NCI-H2107 treated with DMSO at 0.1 percent for 48 hours (cell line): Measurements from ENCODE around the gene KCNJ5.

Experiments
- DNase-seq: peaks from one replicate; lab custom pipeline; 2025; ENCODE audit not compliant: unreplicated experiment; lab: John Stamatoyannopoulos, UW

The KCNJ5 gene

DNA sequence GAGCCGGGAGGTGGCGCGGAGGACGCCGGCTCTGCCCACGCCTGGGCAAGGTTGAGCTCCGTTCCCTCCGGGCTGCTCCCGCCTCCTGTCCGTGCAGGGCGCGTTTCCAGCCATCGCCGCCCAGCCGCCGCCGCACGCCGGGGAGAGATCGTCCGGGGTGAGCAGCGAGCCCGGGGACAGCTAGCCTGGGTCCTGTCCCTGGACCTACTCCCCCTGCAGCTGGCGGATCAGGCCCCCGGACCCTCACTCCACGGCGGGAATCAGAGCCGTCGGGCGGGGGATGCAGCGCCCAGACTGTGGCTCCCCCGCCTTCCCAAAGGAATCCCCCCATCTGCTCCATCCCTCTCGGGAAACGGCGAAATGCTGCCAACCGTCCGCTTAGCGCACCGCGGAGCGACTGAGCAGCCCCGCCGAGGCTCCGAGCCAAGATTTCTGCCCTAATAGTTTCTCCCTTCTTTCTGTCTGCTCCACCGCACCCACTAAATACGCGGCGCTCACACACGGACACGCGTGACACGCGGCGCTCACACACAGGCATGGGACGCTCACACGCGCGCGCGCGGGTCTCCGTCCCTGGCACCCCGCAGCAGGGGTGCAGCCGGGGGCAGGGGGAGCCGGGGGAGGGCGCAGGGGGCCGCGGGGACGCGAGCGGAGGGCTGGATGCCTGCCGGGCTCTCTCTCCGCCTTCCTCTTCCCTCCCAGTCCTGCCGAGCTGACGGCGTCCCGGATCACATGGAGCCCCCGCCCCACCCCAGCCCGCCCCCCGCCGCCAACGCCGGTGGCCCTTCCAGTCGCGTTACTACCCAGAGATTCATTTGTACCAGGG lies at the start of gene KCNJ5:
Gene KCNJ5, plus strand, starts transcription at position 814 of the 826 bp plus-strand sequence. CDS start 19,918 bp downstream, outside the sequence.
- no peak for DNase-seq

DNA sequence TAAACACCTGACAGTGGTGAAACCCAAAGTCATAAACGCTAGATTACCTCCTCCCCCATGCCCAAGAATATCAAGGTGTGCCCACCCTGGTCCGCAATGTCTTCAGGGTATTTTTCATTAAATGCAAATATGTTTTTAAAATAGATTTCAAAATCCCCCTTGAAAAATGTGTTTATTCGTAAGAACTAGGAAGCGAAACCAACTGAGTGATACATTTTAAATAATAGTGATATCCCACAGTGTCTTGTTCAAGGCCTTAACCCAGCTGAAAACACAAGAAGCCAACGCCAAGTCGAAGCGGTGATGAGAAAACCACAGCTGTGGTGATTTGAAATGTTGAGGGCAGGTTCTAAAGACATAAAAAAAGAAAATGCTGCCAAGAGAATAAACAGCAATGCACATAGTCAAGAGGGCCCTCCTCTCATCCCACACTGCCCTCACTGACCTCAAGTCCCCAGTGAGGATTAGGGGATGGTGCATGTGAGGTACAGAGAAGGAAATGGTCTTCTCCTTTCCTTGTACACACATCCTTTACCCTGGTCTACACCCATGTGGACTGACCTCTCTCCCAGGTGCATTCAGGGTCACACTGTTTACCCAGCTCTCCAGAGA lies 49.6 kb upstream of the KCNJ5 start:
- no peak for DNase-seq

DNA sequence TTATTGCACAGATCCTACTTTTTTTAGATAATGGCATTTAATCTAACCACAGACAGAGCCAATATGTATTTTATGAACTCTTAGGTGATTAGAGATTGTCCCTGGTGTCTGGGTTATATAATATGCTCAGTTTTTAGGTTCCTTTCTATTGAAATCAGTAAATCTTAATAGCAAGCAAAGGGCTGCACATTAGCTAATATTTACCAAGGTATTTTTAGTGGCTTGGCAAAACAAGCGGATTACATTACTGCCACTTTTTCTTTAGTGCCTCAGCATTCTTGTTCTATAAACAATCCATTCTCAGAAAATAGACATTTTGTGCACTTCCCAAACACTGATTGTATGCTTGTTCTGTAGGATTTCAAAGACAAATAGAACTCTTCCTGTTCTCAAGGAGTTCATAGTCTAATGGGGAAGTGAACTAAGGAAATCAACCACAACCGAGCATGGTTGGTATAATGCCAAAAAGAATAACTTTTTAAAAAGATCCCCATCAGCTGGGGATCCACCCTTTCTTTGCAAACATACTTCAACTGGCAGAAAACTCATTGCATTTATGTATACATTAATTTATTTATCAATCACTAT lies 47.9 kb upstream of the KCNJ5 start:
- no peak for DNase-seq

DNA sequence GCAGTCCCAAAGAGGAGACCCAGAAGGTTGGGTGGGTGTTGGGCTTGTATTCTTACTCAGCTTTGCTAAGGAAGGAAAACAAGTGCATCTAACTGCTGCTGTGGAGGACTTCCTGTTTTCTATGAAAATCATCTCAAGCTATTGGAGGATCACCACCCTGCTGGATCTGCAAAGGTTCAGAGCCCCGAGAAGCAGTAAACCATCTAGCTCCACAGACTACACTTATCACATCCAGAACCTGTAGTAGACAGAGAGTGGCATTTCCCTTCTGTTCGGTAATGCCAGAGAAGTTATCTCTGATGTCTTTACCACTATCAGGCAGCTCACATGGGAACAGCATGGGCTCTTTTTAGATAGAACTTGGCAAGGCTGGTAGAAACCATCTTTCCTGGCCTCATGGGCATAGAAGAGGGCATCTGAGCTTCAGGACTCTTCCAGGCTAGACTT lies 45.8 kb upstream of the KCNJ5 start:
- DNase-seq = no peak

DNA sequence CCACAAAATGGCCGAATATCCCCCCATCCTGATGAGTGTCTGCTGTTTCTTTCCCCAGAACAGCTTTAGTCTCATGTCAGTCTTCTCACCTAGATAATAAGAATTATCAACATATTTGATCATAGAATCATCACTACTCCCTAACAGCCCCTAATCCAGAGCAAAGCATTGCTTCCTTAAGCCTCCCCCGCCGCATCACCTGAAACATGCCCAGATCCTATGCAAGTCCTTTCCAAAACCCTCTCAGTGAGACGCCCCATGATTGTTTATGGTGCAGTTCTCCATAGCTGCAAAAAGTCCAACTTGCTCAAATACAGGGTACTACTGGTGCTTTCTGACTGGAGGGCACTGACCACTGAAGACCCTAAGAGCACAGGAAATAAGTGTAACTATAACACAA lies 44.2 kb upstream of the KCNJ5 start:
- DNase-seq = no peak

- DNase-seq = no peak
Measured at GRCh38 chr11:128848815-128849455, 42.2 kb upstream of the KCNJ5 start.

DNA sequence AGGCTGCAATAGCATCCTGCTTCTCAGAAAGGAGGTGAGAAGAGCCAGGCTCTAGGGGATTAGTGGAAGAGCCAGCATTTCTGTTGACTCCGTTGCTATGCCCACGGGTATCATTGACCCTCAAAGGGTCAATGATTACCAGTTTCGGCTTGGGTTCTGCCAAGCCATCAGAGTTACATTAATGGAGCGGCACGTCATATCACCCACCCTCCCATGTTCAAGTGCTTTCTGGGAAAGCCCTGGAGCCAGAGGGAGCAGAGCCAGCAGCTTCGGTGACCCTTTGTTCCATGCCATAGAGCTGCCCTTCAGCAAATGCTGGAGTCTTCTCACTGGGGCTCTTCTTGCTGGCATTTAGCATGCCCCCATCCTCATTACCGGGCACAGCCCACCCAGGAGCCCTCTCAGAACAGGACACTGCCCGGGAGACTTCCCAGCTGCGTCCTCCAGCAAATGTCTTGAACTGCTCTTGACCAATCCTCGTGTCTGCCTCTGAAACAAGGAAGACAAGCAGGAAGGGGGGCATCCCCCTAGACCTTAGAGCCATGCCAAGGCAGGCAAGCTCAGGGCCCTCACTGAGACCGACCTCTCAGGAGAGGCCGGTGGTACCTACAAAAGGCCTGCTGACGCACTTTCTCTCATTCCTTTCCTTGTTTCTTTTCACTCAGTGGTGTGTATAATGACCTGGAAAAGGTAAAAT lies 38.7 kb upstream of the KCNJ5 start:
- no peak for DNase-seq

GRCh38 chr11:128853559-128853958 lies 37.6 kb upstream of the KCNJ5 start:
- no peak for DNase-seq

- no peak for DNase-seq
Measured at GRCh38 chr11:128854841-128855240, 36.3 kb upstream of the KCNJ5 start.

- DNase-seq = no peak
Measured at GRCh38 chr11:128856241-128856640, 34.9 kb upstream of the KCNJ5 start.

- DNase-seq = no peak
Measured at GRCh38 chr11:128857341-128857740, 33.8 kb upstream of the KCNJ5 start.

DNA sequence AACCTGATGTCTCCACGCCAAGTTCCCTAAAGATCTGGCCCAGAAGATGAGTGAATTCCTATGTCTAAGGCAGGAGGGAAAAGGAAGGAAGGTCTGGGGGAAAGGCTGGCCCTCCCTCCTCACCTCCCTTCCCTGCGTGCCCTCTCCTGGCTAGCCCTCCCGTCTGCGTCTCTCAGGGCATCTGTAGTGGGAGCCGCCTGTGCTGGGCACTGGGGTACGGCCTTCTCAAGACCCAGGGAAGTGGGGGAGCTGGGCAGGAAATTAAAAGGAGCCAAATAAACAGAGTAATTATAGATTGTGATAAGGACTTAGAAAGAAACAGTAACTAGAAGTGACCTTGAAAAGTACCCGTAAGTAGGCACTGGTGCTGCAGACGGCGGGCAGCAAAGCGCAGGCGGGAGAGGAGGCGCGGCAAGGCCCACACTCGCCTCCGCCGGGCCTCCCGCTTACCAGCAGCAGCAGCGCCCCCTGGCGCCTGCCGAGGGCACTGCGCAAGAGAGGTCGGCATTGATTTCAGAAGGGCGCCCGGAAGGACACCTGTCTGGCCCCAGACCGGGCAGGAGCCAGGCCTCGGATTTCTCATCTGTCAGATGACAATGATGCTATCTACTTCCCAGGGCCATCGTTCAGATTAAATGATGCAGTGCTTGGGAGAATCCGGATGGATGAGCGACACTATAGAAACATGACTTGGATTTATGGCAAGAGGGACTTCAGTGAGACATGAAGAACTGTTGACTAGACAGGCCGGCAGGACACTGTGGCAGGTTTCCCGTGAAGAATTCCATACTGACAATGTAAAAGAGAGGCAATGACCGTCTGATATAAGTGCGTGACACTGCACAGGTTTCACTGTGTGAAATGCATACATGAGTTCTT lies 31.4 kb upstream of the KCNJ5 start:
- no peak for DNase-seq

DNA sequence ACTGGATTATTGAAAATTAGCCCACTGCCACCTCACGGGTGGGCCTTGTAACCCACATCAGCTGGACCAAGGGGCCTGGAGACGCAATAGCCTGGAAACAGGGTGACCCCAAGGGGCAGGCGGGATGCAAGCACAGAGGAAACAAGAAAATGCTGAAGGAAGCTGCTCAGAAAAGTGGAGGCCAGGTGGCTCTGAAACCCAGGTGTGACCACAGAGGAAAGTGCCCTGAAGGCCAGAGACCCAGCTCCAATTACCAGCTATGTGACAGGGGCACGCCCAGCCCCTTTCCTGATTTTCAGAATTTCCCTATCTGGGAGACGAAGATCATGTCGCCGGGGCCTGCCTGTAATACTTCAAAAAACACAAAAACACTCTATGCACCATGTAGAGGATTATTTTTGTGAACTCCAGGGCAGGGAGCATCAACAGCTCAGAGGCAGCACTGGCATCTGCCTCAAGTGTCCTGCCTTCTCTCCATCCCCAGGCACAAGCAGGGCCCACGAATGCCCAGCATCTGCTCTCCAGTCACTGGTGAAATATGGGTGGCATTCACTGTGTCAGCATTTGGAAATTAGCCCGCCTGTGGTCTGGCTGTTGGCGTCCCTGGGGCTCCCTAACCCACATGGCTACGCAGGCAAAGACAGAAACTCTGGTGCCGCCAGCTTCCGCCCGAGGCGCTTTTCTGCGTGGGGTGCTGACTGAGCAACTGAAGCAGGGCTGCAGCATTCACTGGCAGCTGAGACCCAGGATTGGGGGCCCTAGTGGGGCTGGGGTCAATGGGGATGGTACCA lies 30.4 kb upstream of the KCNJ5 start:
- DNase-seq = no peak

DNA sequence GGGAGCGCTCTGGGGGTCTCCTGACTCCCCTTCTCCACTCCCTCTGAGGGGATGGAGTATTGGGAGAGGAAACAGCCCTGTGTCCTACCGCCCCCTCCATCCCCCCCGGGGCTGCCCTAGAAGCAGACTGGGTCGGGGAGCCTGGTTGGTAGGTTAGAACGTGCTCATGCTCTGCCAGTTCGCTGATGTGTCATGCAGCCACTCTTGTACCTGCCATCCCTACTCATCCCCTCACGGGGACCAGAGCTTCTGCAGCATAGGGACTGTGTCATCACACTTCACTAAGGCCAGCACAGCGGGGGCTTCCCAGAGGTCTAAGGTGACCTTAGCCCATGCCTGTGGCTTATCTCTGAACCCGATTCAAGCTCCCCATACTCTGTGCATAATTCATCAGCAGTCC lies 28.8 kb upstream of the KCNJ5 start:
- no peak for DNase-seq

DNA sequence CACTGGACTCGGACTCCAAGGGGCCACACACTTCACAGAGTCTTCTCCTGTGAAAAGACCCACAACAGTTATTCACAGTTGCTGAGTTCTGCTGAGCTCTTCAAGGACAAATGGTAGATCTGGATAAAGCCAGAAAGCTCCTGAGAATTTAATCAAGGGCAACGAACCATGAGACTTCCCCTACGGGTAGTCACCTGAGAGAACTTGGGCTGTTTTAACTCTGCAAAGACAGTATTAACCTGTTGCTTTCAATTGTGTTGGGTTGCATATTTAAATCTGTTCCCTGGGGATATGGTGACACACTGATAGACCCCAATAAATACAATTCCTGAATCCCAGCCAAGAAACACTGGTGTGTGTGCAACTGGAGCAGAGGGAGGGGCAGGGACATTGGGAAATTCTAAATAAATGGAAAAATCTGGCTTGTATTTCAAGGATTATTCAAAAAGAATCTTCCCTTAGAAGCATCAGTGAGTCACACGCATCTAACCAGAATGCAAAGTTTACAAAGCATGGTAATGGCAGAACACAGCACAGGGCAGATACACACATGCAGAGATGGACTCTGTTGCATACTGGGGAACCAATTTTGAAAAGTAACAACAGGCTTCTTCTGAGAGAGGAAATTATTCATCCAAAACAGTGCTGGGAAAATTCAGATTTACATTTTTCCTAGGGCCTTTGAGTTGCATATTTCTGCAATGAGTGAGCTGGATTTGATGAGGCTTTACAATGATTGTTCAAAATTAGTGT lies 28.1 kb upstream of the KCNJ5 start:
- no peak for DNase-seq

DNA sequence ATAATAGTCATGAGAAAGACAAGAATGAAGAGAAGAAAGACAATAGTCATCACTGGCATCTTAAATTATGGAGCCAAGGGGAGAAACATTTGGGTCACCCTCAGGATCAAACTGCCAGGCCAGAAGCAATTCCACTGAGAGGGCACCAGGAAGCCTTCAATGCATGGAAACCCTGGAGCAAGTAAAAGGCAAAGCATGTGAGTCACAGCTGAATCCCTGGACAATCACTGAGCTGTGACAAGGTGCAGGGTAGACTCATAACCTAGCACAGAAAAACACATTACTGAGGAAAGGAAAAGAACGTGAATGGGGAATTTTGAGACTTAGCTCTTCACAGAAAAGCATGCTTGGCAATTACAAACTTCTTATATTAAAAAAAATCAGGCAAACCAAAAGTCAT lies 25.7 kb upstream of the KCNJ5 start:
- no peak for DNase-seq

DNA sequence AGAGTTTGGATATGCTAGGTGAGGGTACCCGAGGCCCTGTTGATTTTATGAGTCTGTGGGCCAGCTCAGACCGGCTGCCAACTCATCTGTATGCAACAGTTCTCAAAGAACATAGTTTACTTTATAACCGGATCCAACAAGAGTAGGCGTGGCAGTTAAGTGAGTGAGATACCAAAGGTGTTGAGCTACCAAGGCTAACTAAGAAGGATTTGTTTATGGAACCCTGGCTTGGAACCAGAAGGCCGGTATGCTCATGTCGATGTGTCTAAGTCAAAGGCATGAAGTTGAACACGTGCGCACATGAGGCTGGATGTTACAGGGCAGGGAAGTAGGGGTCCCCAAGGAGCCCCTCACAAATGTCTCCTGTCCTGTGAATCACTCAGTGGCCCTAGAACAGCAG lies 23.9 kb upstream of the KCNJ5 start, which contains the start of gene KCNJ1:
Gene KCNJ1, minus strand, starts transcription at position 20 of the 400 bp plus-strand sequence. CDS start 27,053 bp downstream, outside the sequence.
- DNase-seq = no peak

DNA sequence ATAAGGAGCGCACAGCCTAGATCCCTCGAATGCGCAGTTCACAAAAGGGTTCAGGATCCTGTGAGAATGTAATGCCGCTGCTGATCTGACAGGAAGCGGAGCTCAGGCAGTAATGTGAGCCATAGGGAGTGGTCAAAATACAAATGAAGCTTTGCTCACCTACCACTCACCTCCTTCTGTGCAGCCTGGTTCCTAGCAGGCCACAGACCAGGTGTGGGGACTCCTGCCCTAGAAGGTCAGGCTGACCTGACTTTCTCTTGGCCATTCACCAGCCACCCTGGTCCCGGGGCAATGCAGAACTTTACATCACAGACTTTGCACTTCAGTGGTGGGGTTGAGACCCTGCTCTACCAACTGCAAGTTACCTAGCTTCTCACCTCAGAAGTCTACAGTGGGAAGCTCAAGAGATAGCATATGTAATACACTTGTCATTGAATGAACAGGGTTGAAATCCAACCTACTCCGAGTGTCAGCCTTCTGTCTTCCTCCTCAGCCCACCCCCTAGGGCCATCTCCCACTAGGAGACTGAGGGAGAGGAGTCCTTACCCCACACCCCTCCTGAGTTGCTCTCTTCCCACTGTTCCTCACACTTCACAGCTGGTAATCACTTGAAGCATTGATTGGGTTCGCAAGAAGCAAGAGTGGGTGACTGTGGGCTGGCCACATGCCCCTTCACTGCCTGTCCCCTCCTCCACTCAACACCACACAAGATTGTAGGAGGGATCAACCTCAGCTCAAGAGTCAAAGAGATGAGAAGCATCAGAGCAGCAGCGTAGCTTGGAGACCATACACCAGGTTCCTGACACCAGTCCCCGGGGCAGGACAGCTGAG lies 22.1 kb upstream of the KCNJ5 start:
- no peak for DNase-seq
